ENCODE results near the gene RNF31. TPM values are rescaled to one million over a fixed set of nuclear protein-coding genes. Genes with fewer than 3 reads are reported as not detected.

RNF31 gene
- total RNA-seq, 1 experiment from 2014 or later = 32.1 TPM

DNA sequence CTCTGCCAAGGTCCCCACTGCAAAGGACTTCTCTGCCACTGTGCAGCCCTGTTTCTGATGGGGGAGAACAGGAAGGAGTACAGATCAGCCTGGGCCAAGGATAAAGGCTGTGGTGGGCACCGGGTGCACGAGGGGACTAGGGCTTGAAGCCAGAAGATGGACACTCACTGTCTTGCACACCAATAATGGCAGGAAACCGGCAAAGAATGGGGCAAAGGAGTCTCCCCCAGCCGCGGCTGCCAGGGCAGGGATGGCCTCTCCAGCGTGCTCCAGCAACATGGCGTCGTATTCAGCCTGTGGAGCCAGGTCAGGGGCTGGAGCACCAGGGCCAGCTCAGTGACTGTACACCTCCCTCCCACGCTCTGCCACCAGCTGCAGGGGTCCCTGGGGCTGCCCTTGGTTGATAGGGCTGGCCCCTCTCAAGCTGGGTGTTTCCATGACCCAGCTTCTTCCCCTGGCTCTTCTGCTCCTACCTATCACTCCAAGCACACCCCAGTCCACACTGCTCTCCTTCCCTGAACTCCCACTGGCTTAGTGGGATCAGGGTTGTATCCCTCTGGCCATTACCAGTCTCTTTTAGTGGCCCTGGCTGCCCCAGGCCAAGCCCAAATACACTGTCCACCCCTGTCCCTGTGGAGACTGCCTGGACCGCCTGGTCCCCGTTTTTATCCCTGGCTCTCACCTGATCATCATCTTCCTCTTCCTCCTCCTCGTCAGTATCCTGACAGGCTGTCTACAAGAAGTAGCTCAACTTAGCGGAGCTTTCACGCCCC lies 35.0 kb downstream of the RNF31 start:
- no peak for DNase-seq (ENCODE audit: low spot score)

DNA sequence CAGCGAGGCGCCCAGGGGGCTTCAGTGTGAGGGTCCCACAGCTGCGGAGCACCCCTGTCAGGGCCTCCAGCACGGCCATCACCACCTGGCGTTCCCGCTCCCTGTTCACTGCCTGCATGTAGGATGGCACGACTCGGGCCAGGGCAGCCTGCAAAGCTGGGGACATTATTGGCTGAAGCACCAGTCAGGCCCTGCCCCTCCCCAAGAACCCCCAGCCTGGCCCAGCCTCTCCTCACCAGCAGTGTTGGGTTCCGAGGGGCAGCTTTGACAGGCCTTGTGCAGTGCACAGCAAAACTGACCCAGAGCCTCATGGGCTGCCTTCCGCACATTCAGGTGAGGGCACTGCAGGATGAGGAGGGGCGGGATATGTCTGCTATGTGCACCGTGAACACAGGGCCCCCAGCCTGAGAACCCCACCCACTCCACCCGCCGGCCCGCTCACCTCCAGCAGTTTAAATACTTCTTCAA lies 35.8 kb downstream of the RNF31 start:
- DNase-seq (ENCODE audit: low spot score) = no peak

DNA sequence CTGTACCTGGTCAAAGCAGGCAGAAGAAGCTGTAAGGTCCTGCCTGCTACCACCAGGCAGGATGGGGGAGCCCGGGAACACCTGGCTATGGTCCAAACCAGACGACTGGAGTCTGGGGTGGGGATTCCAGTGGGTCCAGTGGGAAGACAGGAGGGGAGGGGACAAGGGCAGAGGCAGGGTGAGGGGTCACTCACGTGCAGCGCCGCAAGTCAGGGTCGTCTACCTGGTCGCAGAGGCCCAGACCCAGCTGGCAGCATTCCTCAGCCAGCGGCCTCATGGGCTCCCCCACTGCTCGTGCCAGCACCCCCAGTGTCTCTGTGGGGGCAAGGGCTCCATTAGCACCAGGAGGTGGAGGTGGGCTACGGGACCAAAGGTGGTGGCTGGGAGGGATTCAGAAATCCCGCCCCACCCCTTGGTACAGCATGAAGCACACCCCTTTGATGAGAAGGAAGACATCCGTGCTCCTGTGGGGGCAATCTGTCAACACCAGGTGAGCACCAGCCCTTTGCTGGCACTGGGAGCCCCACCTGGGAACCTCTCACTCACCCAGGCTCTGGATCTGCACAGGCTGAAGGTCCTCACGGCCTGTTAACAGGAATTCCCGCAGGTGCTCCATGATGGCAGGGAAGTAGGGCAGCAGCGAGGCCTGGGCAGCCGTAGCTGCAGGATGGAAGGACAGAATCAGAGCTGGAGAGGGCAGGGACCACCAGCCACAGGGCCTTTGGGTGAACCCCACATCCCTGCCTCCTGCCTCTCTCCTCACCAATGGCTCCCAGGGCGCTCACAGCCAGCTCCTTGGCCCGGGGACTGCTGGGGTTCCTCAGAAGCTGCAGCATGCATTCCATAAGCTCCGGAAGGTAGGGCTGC lies 37.0 kb downstream of the RNF31 start:
- no peak for DNase-seq (ENCODE audit: low spot score)

DNA sequence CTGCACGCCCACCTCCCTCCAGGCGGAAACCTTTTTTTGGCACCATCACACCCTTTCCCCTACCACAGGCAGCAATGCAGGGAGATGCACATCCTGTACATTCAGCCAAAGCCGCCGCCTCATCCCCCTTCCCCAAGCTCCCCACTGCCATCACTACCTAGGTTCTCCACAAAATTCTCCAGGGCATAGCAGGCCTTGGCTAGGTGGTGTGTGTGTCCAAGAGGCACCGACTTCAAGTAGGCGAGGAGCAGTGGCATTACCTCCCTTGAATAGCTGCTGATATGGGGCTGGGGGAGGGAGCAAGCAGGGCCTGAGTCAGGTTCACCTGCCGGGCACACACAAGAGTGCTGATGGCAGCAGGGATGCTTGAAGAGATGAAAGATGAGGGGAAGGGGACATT lies 37.7 kb downstream of the RNF31 start:
- DNase-seq (ENCODE audit: low spot score) = no peak

DNA sequence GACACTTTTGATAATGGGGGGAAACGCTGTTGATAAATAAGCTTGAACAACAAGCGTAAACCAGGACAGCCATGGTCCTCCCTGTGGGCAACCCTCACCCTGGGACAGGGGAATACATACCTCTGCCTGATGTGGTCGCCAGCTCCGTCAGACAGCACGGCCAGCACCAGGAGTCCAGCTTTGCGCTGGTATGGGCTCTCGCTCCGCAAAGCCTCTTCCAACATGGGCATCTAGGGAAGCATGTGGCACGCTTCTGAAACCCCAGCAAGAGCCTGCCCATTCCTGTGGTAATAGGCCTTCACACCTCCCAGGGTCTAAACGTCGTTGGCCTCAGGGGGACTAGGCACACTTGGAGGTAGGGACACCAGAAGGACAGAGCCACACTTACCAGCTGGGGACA lies 38.4 kb downstream of the RNF31 start:
- no peak for DNase-seq (ENCODE audit: low spot score)

DNA sequence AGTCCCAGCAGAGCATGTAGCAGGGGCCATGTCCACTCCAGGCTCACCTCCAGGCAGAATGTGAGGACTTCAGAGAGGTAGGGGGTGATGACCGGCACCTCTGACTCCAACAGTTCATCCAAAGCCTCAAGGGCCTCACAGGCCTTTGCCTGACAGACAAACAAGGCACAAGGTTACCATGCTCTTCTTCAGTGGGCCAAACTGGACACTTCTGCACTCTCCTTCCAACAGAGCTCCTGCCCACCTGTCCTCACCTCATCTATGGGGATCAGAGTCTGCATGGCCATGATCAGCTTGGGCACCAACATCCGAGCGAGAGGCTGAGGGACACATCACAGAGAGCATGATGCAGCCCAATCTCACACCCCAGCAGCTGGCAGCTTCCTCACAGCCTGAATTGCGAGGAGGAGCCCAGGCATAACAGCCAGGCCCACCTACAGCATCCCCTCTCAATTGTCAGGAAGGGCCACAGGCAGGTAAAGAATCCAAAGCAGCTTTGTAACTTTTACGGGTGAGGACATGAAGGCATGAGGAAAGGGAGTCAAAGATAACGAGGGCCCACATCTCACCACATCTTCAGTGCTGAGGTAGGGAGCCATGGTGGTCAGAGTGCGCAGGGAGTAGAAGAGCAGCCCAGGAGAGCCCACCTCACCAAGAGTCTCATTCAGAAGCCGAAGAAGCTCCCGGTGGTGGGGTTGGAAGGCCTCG lies 39.7 kb downstream of the RNF31 start:
- no peak for DNase-seq (ENCODE audit: low spot score)

DNA sequence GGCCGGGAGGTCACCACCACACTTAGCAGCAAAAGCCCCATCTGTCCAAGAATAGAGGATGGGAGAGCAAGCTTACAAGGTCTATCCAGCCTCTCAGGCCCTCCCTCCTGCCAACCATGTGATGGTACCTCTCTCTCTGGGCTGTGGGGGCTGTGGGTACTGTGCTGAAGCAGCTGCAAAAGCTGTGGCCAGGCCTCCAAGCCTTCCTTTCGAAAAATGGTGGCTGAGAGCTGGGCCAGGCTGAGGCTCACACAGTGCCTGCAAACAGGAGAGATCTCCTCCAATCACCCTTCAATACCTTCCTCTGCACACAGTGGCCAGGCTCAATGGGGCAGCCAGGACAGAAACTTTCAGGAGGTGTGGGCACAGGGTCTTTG lies 40.2 kb downstream of the RNF31 start:
- DNase-seq (ENCODE audit: low spot score) = no peak

DNA sequence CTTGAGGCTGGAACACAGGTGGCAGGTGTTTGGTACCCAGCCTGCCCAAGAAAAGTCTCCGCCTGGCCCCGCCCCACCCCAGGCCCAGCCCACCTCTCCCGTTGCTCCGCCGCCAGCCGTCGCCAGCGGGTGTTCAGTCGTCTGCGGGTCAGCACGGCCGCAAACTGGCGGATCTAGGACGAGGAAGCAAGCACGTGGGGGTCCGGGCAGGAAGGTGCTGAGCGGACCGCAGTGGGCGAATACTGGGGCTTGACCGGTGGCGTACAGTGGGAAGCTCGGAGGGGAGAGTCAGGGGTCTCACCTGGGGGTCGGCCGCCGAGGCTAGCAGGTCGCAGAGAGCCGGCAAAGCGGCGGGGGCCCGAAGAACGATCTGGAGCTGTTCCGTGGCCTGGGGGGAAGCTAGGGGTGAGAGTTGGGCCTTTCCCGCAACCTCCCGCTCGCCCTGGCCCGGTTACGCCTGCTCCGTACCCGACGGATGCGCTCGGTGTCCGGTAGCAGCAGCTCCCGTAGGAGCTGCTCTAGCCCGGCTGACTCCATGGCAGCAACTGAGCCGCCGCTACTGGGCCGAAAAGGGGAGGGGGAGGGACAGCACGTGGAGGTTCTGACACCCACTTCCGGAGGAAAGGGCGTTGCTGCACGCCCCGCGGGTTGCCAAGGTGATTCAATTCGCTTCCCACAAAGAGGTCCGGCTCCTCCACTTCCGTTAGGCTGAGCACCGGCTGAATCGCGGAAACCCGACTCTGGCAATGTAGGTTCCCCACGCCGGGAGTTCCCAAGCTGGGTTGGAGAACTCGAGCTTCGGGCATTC lies 41.2 kb downstream of the RNF31 start, which contains the start of gene IPO4:
Gene IPO4 (minus strand): TSS at position 566 of the 808 bp plus-strand sequence. CDS start 29 bp downstream, at position 537.
- DNase-seq (ENCODE audit: low spot score) = peak; percentile 91

DNA sequence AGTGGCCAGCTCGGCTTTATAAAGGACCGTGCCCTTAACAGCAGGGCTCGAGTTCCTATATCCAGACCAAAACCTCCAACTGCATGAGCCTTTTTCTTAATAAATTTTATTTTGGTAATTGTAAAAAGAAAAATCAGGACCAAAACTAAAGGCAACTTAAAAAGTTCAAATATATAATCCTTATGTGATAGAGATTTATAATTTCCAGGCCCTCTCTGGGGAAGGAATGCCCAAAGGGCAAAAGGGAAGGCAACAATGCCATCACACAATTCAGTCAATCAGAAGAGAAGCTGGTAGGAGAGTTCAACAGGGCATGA lies 41.7 kb downstream of the RNF31 start:
- no peak for DNase-seq (ENCODE audit: low spot score)

DNA sequence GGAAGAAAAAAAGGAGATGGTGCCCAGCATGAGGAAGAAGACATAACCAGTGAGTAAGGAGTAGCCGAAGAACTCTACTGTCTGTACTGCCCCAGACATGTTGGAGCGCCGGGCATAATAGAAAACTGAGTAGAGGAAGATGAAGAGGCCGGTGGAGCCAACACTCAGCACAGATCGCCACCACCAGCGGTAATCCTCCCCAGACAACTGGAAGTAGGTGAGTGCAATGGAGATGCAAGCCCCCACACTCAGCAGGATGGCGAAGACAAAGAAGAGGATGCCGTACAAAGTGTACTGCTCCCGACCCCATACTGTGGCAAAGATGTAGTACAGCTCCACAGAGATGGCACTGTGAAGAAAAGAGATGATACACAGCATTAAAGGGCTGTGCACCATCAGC lies 42.2 kb downstream of the RNF31 start:
- DNase-seq (ENCODE audit: low spot score) = no peak

DNA sequence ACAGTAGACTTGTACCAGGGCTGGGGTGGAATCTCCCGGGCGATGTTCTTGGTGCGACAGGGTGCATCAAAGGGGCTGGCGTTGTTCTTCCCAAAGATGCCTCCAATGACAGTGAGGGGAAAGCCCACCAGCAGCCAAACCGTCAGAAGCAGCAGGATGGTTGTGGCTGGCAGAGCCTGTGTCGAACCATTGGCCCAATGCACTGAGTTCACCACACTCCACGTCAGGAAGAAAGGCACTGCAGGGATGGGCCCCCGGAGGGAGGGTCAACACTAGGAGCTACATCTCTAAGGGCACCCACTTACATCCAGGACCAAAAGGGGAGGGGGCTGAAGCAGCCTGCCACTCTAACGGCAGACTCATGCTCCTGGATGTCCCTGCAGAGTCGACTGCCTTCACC lies 43.1 kb downstream of the RNF31 start:
- DNase-seq (ENCODE audit: low spot score) = no peak

DNA sequence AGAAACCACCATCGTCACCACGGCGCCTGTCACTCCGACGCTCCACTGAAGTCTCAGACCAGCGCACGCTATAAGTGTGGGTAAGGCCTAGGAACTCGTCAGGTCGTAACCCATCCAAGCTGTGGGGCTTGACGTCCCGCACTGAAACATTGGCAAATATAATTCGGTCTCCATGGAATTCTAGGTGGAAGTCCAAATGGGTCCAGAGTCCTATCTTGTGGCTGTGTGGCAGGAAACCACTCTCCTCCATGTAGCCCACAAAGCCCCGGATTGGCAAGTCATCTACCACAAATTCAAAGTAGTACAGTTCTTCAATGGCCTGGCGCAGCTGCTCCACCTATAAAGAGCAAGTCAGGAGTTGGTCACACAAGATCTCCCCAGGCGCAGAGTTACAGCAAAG lies 45.6 kb downstream of the RNF31 start:
- no peak for DNase-seq (ENCODE audit: low spot score)

DNA sequence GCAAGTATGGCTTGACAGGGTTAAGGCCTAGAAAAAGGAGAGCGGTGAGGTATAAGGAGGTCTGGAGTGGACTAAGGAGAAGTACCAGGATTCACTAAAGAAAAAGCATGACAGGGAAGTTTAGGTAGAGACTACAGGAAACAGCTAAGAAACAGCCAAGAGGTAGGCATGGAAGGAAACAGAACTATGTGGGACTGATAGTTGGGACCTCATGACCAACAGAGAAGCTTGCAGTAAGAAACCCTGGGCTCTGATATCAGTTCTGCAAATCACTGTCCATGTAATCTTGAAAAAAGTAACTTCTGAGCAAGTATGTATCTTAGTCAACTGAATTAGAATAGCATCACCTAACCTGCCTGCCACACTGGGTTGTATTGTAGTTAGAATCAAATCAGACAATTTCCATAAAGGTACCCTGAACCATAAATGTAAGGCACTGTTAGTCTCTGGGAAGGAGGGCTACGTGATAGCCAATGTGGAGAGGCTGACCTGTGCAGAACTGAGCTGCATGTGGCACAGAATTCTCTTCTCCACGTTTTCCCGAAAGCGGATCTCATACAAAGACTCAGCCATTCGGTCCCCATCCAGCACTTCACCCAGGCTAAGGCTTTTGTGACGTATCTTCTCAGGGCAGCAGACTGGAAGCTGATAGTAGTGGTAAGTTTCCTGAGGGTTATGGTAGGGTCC lies 47.0 kb downstream of the RNF31 start:
- DNase-seq (ENCODE audit: low spot score) = no peak

DNA sequence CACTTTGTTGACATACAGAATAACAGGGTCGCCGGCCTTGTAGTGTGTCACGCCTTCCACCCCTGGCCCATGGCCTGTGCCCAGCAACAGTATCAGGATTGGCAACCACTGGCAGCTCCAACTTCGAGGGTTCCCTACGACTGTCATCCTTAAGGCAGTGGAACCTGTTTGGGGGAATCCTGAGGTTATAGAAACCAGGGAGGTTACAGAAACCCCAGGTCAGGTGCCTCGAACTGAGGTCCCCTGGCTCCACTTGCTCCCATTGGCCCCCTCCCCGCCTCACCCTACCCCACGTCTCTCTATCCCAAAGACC lies 47.5 kb downstream of the RNF31 start:
- DNase-seq (ENCODE audit: low spot score) = no peak

DNA sequence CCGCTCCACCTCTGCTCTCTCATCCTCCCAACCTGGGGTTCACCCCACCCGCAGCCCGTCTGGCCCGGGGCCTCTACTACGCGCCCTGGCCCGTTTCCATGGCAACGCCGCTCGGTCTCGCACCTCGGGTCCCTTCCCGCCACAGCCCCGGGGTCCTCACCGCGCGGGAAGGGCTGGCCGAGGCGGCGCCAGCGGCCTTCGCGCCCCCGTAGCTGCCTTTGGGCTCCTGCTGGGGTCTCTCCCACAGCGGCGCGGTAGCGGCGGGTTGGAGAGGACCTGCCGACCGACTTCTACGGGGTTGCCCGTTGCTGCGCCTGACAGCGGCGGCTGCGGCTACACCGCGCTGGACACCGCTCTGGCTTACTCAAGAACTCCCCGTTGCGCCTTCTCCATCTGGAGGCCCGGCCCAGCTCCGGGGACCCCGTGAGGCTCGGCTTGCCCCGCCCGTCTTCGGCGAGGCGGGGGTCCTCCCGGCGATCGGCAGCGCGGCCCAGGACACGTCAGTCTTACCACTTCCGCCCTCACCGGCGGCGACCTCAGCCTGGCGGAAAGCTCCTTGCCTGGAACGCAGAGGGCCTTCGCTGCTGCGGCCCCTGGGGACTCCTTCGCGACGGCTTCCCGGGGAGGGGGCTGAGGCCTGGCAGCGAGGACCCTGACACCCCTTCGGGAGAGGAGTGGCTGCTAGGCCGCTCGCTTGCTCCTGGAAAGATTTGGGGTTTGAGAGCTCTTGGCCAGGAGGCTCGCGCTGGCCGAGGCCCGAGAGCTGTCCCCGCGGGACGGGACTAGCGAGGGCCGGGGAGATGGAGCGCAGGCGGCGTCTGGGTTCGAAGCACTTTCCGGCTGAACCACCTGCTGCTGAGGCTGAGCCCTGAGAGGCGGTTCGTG lies 48.1 kb downstream of the RNF31 start, which contains the start of gene TM9SF1:
Gene TM9SF1 (minus strand): TSS at position 256 of the 885 bp plus-strand sequence. CDS start 422 bp downstream, outside the sequence.
- DNase-seq (ENCODE audit: low spot score) = peak; percentile 59

DNA sequence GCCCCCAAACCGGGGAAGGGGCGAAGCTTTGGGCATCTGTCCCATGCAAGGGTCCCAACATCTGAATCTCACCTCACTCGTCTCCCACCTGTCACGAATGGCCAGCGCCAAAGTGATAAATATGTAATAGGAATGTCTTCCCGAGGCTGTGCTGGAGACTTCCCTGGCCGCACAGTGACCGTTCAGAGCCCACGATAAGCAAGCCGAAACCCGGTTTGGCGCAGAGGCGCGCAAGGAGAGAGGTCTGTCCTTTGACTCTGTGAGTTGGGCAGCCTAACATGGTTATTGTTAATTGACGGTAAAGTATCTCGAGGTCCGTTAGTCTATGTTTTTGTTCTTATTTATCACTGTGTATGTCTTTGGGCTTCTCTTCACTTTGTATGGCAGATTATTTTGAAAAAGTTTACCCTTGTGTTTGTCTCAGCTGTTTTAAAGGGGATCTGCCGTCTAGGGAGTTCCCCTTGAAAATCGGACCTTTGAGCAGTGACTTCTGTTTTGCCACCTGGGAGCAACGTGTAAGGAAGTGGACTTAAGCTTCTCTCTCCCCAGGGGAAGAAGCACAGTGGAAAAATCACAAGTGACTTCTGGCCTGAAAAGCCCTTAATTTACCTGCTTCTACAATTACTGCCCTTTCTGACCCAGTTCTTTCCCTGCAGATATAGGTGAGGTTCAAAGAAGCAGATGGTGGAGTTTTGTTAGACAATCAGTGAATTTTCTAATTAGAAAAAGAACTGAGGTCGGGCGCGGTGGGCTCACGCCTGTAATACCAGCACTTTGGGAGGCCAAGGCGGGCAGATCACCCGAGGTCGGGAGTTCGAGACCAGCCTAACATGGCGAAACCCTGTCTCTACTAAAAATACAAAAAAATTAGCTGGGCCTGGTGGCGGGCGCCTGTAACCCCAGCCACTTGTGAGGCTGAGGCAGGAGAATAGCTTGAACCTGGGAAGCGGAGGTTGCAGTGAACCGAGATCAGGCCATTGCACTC lies 49.1 kb downstream of the RNF31 start:
- no peak for DNase-seq (ENCODE audit: low spot score)

DNA sequence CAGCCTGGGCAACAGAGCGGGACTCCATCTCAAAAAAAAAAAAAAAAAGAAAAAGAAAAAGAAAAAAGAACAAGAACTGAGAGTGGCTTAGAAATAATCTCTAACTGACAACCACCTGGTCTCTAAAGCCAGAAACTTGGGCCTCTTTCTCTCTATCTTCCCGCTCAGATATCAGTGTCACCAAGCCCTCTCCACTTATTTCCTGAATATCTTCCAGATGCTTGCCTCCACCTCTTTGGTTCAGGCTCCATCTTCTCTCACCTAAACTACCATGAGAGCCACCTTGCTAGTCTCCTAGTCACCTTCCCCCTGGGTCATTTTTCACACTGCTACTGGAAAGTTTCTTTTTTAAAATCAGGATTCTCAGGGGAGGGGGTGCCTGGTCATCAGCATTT lies 49.8 kb downstream of the RNF31 start:
- no peak for DNase-seq (ENCODE audit: low spot score)

DNA sequence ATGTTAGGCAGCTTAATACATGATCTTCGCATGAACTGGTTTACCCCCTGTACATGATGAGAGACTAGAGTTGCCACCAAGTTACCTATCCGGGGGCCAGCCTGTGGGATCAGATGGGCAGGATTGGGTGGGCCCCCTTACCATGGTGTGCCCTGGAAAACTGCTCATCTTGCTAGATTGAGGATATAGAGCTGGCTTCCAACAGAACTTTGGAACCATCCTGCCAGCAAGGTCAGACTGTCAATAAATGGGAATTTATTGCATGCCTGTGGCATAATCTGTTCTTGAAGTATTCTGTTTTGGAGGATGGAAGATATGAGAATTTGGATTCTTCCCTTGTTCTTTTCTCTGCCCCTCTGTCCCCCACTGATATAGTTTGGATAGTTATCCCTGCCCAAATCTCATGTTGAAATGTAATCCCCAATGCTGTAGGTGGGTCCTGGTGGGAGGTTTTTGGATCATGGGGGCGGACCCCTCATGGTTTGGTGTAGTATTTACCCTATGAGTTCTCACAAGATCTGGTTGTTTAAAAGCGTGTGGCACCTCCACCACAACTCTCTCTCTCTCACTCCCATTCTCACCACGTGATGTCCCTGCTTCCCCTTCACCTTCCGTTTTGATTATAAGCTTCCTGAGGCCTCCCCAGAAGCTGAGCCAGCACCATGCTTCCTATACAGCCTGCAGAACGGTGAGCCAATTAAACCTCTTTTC lies 51.7 kb downstream of the RNF31 start:
- DNase-seq (ENCODE audit: low spot score) = no peak

Data from A172 (cell line).